Stomach (tissue), 4 donors: ENCODE measurements around the gene CACNA2D3.

Experiments used
- CTCF ChIP-seq, 7 experiments: fragments of 450-650 bp in 4 of 7; fragments of 200-600 bp in 3 of 7; sonication (generic) in 3 of 7; IDR thresholded peaks; one replicate each; pipeline ENCODE4 v1.5.1; 2016 to 2019; ENCODE audit warnings: antibody characterized with exemption in 7 of 7, control low read depth in 2 of 7, mild to moderate bottlenecking in 1 of 7
- POLR2A ChIP-seq, 4 donors: fragments of 450-650 bp; IDR thresholded peaks; one replicate each; pipeline ENCODE4 v1.6.1; 2016; ENCODE audit warnings: antibody characterized with exemption in 4 of 4, control low read depth in 2 of 4, mild to moderate bottlenecking in 1 of 4, moderate library complexity in 1 of 4
- POLR2AphosphoS5 ChIP-seq, 3 donors: sonication (generic); formaldehyde crosslinking; IDR thresholded peaks; one replicate each; pipeline ENCODE4 v1.6.1; 2016; ENCODE audit warnings: antibody characterized with exemption in 3 of 3

- TF ChIP-seq CTCF (IDR thresholded peaks at IDR 0.05) (no peak), POLR2A (IDR thresholded peaks at IDR 0.05) (no peak), POLR2AphosphoS5 (IDR thresholded peaks at IDR 0.05) (no peak)
Observed at GRCh38 chr3:54889731-54890130, 767.4 kb downstream of the CACNA2D3 start.
